OCI-LY1 (cell line): Measurements from ENCODE around the gene TTC16.
A peak's percentile ranks its signal among the peaks of the same experiment; 100 is the strongest.

ENCODE experiments used
- H2AFZ ChIP-seq: fragments of 200-600 bp; sonication (generic), shearing (Covaris generic); 2 replicates; pipeline ENCODE4 v1.6.0; 2014; ENCODE audit warnings: antibody characterized with exemption, mild to moderate bottlenecking, low read length
- H3F3A ChIP-seq: fragments of 200-600 bp; sonication (generic), shearing (Covaris generic); 2 replicates; pipeline ENCODE4 v1.6.0; 2014; ENCODE audit warnings: mild to moderate bottlenecking, antibody characterized with exemption, low read length, moderate library complexity; ENCODE audit not compliant: insufficient read depth
- H3K27ac ChIP-seq: fragments of 200-600 bp; sonication (generic); 2 replicates; pipeline ENCODE4 v1.5.1; 2014; ENCODE audit warnings: low read length, mixed run types, mild to moderate bottlenecking, low read depth; ENCODE audit not compliant: poor library complexity, severe bottlenecking
- H3K27me3 ChIP-seq: fragments of 200-600 bp; sonication (generic); 2 replicates; pipeline ENCODE4 v1.6.0; 2014; ENCODE audit warnings: antibody characterized with exemption, mild to moderate bottlenecking, low read length, moderate library complexity; ENCODE audit not compliant: insufficient read depth
- H3K36me3 ChIP-seq: fragments of 200-600 bp; sonication (generic); 2 replicates; pipeline ENCODE4 v1.6.1; 2014; ENCODE audit warnings: mild to moderate bottlenecking, antibody characterized with exemption, low read length, moderate library complexity, mixed read lengths; ENCODE audit not compliant: insufficient read depth
- H3K4me1 ChIP-seq: fragments of 200-600 bp; sonication (generic); 2 replicates; pipeline ENCODE4 v1.5.1; 2014; ENCODE audit warnings: mild to moderate bottlenecking, low read length, moderate library complexity; ENCODE audit not compliant: insufficient read depth, severe bottlenecking
- H3K4me2 ChIP-seq: fragments of 200-600 bp; sonication (generic), shearing (Covaris generic); 2 replicates; pipeline ENCODE4 v1.6.1; 2014; ENCODE audit warnings: low read length
- H3K4me3 ChIP-seq: fragments of 200-600 bp; sonication (generic); 2 replicates; pipeline ENCODE4 v1.5.1; 2014; ENCODE audit warnings: low read length, low read depth, mild to moderate bottlenecking, mixed read lengths; ENCODE audit not compliant: poor library complexity, severe bottlenecking
- H3K79me2 ChIP-seq: fragments of 200-600 bp; shearing (Covaris generic); 2 replicates; pipeline ENCODE4 v1.6.1; 2016; ENCODE audit warnings: mixed run types, low read length, mixed read lengths; ENCODE audit not compliant: insufficient read depth
- H3K9ac ChIP-seq: fragments of 200-600 bp; sonication (generic), shearing (Covaris generic); 2 replicates; pipeline ENCODE4 v1.6.1; 2014; ENCODE audit warnings: mild to moderate bottlenecking, low read length, mixed read lengths
- H3K9me2 ChIP-seq: fragments of 200-600 bp; sonication (generic), shearing (Covaris generic); 2 replicates; pipeline ENCODE4 v1.6.1; 2014; ENCODE audit warnings: low read depth, mild to moderate bottlenecking, low read length, mixed read lengths
- H3K9me3 ChIP-seq: fragments of 200-600 bp; shearing (Covaris generic); 2 replicates; pipeline ENCODE4 v1.6.1; 2014; ENCODE audit warnings: low read length, mixed read lengths
- H4K20me1 ChIP-seq: fragments of 200-600 bp; sonication (generic), shearing (Covaris generic); 2 replicates; pipeline ENCODE4 v1.6.0; 2016; ENCODE audit warnings: mild to moderate bottlenecking, low read length; ENCODE audit not compliant: insufficient read depth
- EZH2 ChIP-seq: fragments of 200-600 bp; sonication (generic), shearing (Covaris generic); IDR thresholded peaks from 2 replicates; pipeline ENCODE4 v1.8.0; 2017; ENCODE audit warnings: borderline replicate concordance, mixed run types, mild to moderate bottlenecking, antibody characterized with exemption, low read length, moderate library complexity, mixed read lengths
- TF ChIP-seq, protein P1 (sequence below): fragments of 200-600 bp; sonication (generic), shearing (Covaris generic); IDR thresholded peaks from 2 replicates; pipeline ENCODE4 v1.5.1; 2017; ENCODE audit warnings: mild to moderate bottlenecking, antibody characterized with exemption, low read length, moderate library complexity, mixed read lengths

TTC16 gene

DNA sequence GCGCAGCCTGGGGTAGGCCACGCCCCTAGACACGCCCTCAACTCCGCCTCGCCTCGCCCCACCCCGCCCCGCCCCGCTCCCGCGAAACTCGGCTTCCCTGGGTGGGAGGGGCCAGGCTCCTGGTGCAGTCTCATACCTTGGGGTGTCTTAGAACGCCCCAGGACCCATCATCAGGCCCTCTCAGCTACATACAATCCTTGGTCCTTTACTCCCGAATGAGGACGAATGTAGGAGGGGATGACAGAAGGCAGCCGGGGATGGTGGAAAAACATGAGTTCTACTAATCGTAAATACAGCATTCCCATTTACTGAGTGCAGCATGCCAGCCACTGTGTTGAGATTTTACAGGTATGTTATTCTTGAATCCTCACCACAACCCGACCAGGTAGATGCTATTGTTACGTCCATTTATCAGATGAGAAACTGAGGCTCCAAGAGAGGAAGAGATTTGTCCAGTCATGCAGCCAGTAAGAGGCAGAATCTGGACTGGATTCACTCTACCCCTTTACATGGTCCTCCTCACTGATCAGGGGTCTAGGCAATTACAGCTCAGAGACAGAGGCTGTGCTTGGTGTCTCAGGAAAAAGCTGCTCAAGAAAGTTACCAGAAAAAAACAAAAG lies 55.8 kb downstream of the TTC16 start:
- Histone ChIP-seq H3K4me3 (peak overlapping the region; percentile 64), H3K9me3 (no peaks in the 10 kb centered on the region), H3K27ac (peak overlapping the region; percentile 95), H2AFZ (no peak overlapping the region), H3K4me1 (peaks cover 65% of the 10 kb centered on the region), H3K79me2 (no peaks in the 10 kb centered on the region), H4K20me1 (no peaks in the 10 kb centered on the region), H3K4me2 (peak overlapping the region; percentile 67), H3F3A (no peaks in the 10 kb centered on the region), H3K9me2 (no peaks in the 10 kb centered on the region), H3K36me3 (no peaks in the 10 kb centered on the region), H3K27me3 (no peaks in the 10 kb centered on the region), H3K9ac (peak overlapping the region; percentile 17; the same call in 1 of the 2 replicates)
- TF ChIP-seq EZH2: no peak
- TF ChIP-seq, protein P1, sequence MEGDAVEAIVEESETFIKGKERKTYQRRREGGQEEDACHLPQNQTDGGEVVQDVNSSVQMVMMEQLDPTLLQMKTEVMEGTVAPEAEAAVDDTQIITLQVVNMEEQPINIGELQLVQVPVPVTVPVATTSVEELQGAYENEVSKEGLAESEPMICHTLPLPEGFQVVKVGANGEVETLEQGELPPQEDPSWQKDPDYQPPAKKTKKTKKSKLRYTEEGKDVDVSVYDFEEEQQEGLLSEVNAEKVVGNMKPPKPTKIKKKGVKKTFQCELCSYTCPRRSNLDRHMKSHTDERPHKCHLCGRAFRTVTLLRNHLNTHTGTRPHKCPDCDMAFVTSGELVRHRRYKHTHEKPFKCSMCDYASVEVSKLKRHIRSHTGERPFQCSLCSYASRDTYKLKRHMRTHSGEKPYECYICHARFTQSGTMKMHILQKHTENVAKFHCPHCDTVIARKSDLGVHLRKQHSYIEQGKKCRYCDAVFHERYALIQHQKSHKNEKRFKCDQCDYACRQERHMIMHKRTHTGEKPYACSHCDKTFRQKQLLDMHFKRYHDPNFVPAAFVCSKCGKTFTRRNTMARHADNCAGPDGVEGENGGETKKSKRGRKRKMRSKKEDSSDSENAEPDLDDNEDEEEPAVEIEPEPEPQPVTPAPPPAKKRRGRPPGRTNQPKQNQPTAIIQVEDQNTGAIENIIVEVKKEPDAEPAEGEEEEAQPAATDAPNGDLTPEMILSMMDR: no peak

DNA sequence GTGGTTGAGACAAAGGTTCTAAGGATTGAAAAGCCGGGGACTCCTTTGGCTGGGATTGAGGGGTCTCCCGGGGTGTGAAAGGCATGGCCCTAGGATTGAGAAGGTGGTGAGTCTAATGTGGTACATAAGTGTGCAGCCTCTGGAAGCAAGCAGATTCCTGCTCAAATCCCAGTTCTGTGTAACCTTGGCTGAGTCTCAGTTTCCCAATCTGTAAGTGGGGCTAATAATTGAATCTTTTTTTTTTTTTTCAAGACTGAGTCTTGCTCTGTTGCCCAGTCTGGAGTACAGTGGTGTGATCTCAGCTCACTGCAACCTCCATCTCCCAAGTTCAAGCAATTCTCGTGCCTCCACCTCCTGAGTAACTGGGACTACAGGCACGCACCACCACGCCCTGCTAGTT lies 56.7 kb downstream of the TTC16 start:
- peaks cover 64% of the 10 kb centered on the region for H3K4me1 ChIP-seq
- TF ChIP-seq EZH2: no peak
- TF ChIP-seq, protein P1: no peak
- H3K9me3 ChIP-seq: no peaks in the 10 kb centered on the region
- H2AFZ ChIP-seq: no peak overlapping the region
- H3K9ac ChIP-seq: no peak overlapping the region
- H3K36me3 ChIP-seq: no peaks in the 10 kb centered on the region
- H3K9me2 ChIP-seq: no peaks in the 10 kb centered on the region
- peak overlapping the region; percentile 95 for H3K27ac ChIP-seq
- no peak overlapping the region for H3K4me3 ChIP-seq
- H3F3A ChIP-seq: no peaks in the 10 kb centered on the region
- H3K27me3 ChIP-seq: no peaks in the 10 kb centered on the region
- H3K4me2 ChIP-seq: no peak overlapping the region
- no peaks in the 10 kb centered on the region for H4K20me1 ChIP-seq
- H3K79me2 ChIP-seq: no peaks in the 10 kb centered on the region; the same call in 1 of the 2 replicates

DNA sequence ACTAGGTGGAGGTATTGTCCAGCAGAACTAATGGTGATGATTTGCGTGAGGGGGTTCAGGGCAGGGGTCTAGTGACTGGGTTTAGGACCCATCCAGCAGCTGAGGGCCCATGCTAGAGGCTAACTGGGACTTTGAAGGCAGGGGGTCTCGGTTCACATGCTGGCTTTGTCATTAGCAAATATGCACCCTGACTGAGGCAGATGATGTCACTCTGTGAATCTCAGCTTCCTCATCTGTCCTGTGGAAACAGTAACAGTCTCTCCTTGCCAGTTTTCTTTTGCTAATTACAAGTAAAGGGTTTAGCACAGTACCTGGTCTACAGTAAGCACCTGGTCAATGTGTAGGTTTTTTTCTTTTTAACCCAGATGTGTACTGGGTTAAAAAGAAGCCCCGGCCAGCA lies 57.4 kb downstream of the TTC16 start:
- no peaks in the 10 kb centered on the region for H3F3A ChIP-seq
- H3K27ac ChIP-seq: peak overlapping the region; percentile 95
- H3K9me2 ChIP-seq: no peaks in the 10 kb centered on the region
- H3K79me2 ChIP-seq: no peaks in the 10 kb centered on the region; the same call in 1 of the 2 replicates
- H3K27me3 ChIP-seq: no peaks in the 10 kb centered on the region
- H4K20me1 ChIP-seq: no peaks in the 10 kb centered on the region
- no peaks in the 10 kb centered on the region for H3K36me3 ChIP-seq
- H3K4me3 ChIP-seq: no peak overlapping the region
- no peaks in the 10 kb centered on the region for H3K9me3 ChIP-seq
- H3K4me2 ChIP-seq: no peak overlapping the region
- H3K9ac ChIP-seq: no peak overlapping the region; the same call in 1 of the 2 replicates
- peaks cover 61% of the 10 kb centered on the region for H3K4me1 ChIP-seq
- no peak overlapping the region for H2AFZ ChIP-seq
- TF ChIP-seq EZH2: no peak
- TF ChIP-seq, protein P1: no peak
